Stomach (tissue), 4 donors: ENCODE measurements around the gene PTPRG.

Experiments used
- POLR2A ChIP-seq, 4 donors: fragments of 450-650 bp; IDR thresholded peaks; one replicate each; pipeline ENCODE4 v1.6.1; 2016; ENCODE audit warnings: antibody characterized with exemption in 4 of 4, control low read depth in 2 of 4, mild to moderate bottlenecking in 1 of 4, moderate library complexity in 1 of 4
- POLR2AphosphoS5 ChIP-seq, 3 donors: sonication (generic); formaldehyde crosslinking; IDR thresholded peaks; one replicate each; pipeline ENCODE4 v1.6.1; 2016; ENCODE audit warnings: antibody characterized with exemption in 3 of 3
- TF ChIP-seq, protein P1 (sequence below), 7 experiments: fragments of 450-650 bp in 4 of 7; fragments of 200-600 bp in 3 of 7; sonication (generic) in 3 of 7; IDR thresholded peaks; one replicate each; pipeline ENCODE4 v1.5.1; 2016 to 2019; ENCODE audit warnings: antibody characterized with exemption in 7 of 7, control low read depth in 2 of 7, mild to moderate bottlenecking in 1 of 7

DNA sequence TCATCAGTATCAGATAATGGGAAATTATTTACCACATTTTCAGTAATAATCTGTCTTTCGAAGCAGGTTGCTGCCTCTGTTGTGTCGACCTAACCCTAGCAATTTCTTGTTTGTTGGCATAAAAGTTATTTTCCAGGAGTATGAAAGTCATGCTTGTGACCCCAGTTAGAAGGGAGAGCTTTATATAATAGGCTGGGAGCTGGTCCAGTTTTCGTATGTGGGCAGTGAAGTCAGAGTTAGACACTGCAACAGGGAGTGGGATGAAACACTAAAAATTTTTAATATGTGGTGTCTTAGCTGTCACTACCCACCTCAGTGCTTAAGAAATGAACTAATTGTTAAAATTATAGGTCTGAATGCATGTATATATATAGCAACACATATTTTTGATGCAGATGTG lies 463.5 kb downstream of the PTPRG start:
- TF ChIP-seq, protein P1, sequence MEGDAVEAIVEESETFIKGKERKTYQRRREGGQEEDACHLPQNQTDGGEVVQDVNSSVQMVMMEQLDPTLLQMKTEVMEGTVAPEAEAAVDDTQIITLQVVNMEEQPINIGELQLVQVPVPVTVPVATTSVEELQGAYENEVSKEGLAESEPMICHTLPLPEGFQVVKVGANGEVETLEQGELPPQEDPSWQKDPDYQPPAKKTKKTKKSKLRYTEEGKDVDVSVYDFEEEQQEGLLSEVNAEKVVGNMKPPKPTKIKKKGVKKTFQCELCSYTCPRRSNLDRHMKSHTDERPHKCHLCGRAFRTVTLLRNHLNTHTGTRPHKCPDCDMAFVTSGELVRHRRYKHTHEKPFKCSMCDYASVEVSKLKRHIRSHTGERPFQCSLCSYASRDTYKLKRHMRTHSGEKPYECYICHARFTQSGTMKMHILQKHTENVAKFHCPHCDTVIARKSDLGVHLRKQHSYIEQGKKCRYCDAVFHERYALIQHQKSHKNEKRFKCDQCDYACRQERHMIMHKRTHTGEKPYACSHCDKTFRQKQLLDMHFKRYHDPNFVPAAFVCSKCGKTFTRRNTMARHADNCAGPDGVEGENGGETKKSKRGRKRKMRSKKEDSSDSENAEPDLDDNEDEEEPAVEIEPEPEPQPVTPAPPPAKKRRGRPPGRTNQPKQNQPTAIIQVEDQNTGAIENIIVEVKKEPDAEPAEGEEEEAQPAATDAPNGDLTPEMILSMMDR (IDR thresholded peaks at IDR 0.05) = no peak
- no peak for TF ChIP-seq POLR2AphosphoS5 (IDR thresholded peaks at IDR 0.05)
- no peak for TF ChIP-seq POLR2A (IDR thresholded peaks at IDR 0.05)
